HG02981 (cell line): ENCODE results near the gene PRKAR1B.

Source experiments
- ATAC-seq: cut with Tn5 transposase; IDR thresholded peaks from one replicate; pipeline ENCODE4 v1.9.1; 2021; ENCODE audit warnings: mild to moderate bottlenecking, moderate library complexity; ENCODE audit not compliant: unreplicated experiment

PRKAR1B gene

GRCh38 chr7:501526-501925, 225.6 kb downstream of the PRKAR1B start:
- ATAC-seq, result no peak

- ATAC-seq, result no peak
Observed at GRCh38 chr7:500521-501420, 226.3 kb downstream of the PRKAR1B start.

- no peak for ATAC-seq
Observed at GRCh38 chr7:499853-500485, 227.1 kb downstream of the PRKAR1B start.
